IPS-NIHi7 (cell line): ENCODE measurements around the gene APOA4.

Experiments used
- DNase-seq: peaks from one replicate; pipeline ENCODE4 v3.0.0; 2012; ENCODE audit warnings: mixed read lengths; ENCODE audit errors: extremely low spot score

APOA4 gene

GRCh38 chr11:116830184-116830912 lies 7.2 kb upstream of the APOA4 start:
- no peak for DNase-seq

- DNase-seq = no peak
Measured at GRCh38 chr11:116829525-116830183, 6.5 kb upstream of the APOA4 start, which contains the start of gene APOC3. APOC3 (plus strand) TSS chr11:116829907; CDS start chr11:116830583, 676 bp downstream.

- no peak for DNase-seq
Measured at GRCh38 chr11:116828632-116829524, 5.8 kb upstream of the APOA4 start.

GRCh38 chr11:116827461-116827860 lies 4.4 kb upstream of the APOA4 start:
- DNase-seq = no peak

GRCh38 chr11:116826751-116827431 lies 3.8 kb upstream of the APOA4 start:
- no peak for DNase-seq

- DNase-seq = no peak
Measured at GRCh38 chr11:116825854-116826750, 3.0 kb upstream of the APOA4 start.

GRCh38 chr11:116825434-116825833 lies 2.3 kb upstream of the APOA4 start:
- DNase-seq = no peak

- no peak for DNase-seq
Measured at GRCh38 chr11:116822575-116822974, 529 bp downstream of the APOA4 start.

- no peak for DNase-seq
Measured at GRCh38 chr11:116821050-116821918, 1.8 kb downstream of the APOA4 start.

GRCh38 chr11:116819049-116819448 lies 4.1 kb downstream of the APOA4 start:
- no peak for DNase-seq

GRCh38 chr11:116814502-116814901 lies 8.6 kb downstream of the APOA4 start:
- DNase-seq = no peak

- no peak for DNase-seq
Measured at GRCh38 chr11:116813781-116814471, 9.2 kb downstream of the APOA4 start.

GRCh38 chr11:116813170-116813569 lies 9.9 kb downstream of the APOA4 start:
- DNase-seq = no peak

- DNase-seq = no peak
Measured at GRCh38 chr11:116812109-116812508, 11.0 kb downstream of the APOA4 start.

GRCh38 chr11:116811194-116811593 lies 11.9 kb downstream of the APOA4 start:
- no peak for DNase-seq

- no peak for DNase-seq
Measured at GRCh38 chr11:116808262-116809175, 14.6 kb downstream of the APOA4 start.

GRCh38 chr11:116807601-116808261 lies 15.4 kb downstream of the APOA4 start:
- DNase-seq = no peak
